ENCODE results near the gene GRM1. TPM values are rescaled to one million over a fixed set of nuclear protein-coding genes. Genes with fewer than 3 reads are reported as not detected.

The GRM1 gene
- polyA plus RNA-seq, 3 donors, result not detected

DNA sequence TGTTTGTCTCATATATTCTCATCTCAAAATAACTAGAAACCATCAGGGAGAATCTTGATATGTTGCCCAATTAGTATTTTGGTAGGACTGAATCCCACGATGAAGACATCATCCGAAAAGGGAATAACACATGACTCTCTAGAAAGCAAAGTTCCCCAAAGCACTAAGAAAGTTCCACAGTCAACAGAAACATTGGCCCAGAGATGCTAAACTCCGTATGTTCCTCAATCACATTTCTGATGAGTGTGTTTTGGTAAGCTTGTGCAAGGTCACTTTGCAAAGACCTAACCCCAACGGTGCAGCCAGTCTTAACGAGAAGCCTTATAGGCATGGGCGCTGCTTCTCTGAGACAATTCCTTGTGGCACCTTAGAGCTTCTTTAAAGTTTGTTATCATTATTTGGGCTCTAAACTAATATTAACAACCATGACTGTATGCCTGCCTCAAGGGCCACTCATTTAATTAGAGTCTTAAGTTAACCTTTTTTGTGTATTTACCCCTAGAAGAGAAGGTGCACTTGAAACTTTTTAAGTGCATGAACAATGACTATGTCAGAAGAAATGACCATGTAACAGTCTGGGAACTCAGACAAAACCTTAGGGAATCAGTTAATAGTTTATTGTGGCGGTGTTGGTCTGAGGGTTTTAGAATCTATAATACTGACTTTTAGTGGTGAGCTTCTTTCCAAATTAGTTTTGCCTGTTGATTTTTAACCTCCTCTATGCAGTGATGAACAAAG lies 312.8 kb downstream of the GRM1 start:
- H3K9ac ChIP-seq (ENCODE audit: insufficient read depth, low read length, poor library complexity, severe bottlenecking), result no peak overlapping the region
- no peak overlapping the region for H3K27ac ChIP-seq (ENCODE audit: low read depth in 1 of 2, low read length in 2 of 2)
- Mint-ChIP-seq H3K36me3 (no peaks in the 10 kb centered on the region), H3K4me1 (peaks cover 7% of the 10 kb centered on the region), H3K9me3 (no peaks in the 10 kb centered on the region), H3K4me3 (no peak overlapping the region), H3K27ac (no peak overlapping the region), H3K27me3 (ENCODE audit: low read depth in 3 of 3) (peaks cover 0 to 2% (median 2%) of the 10 kb centered on the region in 3 donors)
- H3K9me3 ChIP-seq (replicated peaks in 1 of 2; ENCODE audit: control insufficient read depth in 1 of 2, insufficient read depth in 1 of 2, low read length in 2 of 2), result no peaks in the 10 kb centered on the region
- no peak overlapping the region for H3K4me2 ChIP-seq (replicated peaks; ENCODE audit: extremely low read depth, low read length, poor library complexity, severe bottlenecking)
- H3K36me3 ChIP-seq (replicated peaks in 1 of 2; ENCODE audit: control insufficient read depth in 1 of 2, insufficient read depth in 2 of 2, low read length in 2 of 2), result no peaks in the 10 kb centered on the region
- 60% methylated on average over 1 of the region's 7 CpGs for WGBS (ENCODE audit: insufficient coverage)
- H4K20me1 ChIP-seq (ENCODE audit: insufficient read depth, low read length), result no peaks in the 10 kb centered on the region
- no peaks in the 10 kb centered on the region for H3K4me1 ChIP-seq (ENCODE audit: control insufficient read depth in 1 of 2, insufficient read depth in 2 of 2, low read length in 2 of 2)
- TF ChIP-seq, protein P1, sequence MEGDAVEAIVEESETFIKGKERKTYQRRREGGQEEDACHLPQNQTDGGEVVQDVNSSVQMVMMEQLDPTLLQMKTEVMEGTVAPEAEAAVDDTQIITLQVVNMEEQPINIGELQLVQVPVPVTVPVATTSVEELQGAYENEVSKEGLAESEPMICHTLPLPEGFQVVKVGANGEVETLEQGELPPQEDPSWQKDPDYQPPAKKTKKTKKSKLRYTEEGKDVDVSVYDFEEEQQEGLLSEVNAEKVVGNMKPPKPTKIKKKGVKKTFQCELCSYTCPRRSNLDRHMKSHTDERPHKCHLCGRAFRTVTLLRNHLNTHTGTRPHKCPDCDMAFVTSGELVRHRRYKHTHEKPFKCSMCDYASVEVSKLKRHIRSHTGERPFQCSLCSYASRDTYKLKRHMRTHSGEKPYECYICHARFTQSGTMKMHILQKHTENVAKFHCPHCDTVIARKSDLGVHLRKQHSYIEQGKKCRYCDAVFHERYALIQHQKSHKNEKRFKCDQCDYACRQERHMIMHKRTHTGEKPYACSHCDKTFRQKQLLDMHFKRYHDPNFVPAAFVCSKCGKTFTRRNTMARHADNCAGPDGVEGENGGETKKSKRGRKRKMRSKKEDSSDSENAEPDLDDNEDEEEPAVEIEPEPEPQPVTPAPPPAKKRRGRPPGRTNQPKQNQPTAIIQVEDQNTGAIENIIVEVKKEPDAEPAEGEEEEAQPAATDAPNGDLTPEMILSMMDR (IDR thresholded peaks at IDR 0.05), result no peak
- no peaks in the 10 kb centered on the region for H3K79me2 ChIP-seq (ENCODE audit: insufficient read depth, low read length)
- H3K4me3 ChIP-seq (replicated peaks in 1 of 3; ENCODE audit: low read depth in 2 of 3, low read length in 3 of 3), result no peak overlapping the region
- H3K27me3 ChIP-seq (ENCODE audit: control insufficient read depth in 2 of 2, insufficient read depth in 2 of 2, low read length in 2 of 2), result no peaks in the 10 kb centered on the region
- no peak for DNase-seq
- intact Hi-C loops (cut with micrococcal nuclease), result no loop called here
- no peak overlapping the region for H2AFZ ChIP-seq (ENCODE audit: insufficient read depth, low read depth, low read length, poor library complexity, severe bottlenecking)

DNA sequence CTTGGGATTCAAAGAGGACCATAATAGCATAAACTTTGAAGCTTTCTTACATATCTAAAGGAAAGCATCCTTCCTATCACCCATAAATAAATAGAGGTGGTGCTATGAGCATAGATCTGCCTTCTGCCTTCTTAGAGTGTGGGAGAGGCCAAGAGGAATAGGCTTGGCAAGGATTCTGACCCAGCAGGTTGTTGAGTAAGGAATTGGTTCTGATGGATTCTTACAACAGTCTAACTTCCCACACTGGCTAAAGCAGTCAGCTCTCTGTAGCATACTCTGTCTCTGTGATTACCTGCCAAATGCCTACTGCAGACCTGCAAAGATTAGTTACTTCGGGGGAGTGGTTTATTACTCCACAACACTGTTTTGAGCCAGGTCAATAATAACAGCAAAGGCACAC lies 316.7 kb downstream of the GRM1 start:
- TF ChIP-seq, protein P1 (IDR thresholded peaks at IDR 0.05), result no peak
- Histone ChIP-seq H3K9me3 (replicated peaks in 1 of 2; ENCODE audit: control insufficient read depth in 1 of 2, insufficient read depth in 1 of 2, low read length in 2 of 2) (no peaks in the 10 kb centered on the region), H2AFZ (ENCODE audit: insufficient read depth, low read depth, low read length, poor library complexity, severe bottlenecking) (no peak overlapping the region), H3K36me3 (replicated peaks in 1 of 2; ENCODE audit: control insufficient read depth in 1 of 2, insufficient read depth in 2 of 2, low read length in 2 of 2) (no peaks in the 10 kb centered on the region), H3K9ac (ENCODE audit: insufficient read depth, low read length, poor library complexity, severe bottlenecking) (no peak overlapping the region), H3K4me1 (ENCODE audit: control insufficient read depth in 1 of 2, insufficient read depth in 2 of 2, low read length in 2 of 2) (peaks cover 4% of the 10 kb centered on the region in 2 donors), H3K79me2 (ENCODE audit: insufficient read depth, low read length) (no peaks in the 10 kb centered on the region), H3K4me2 (replicated peaks; ENCODE audit: extremely low read depth, low read length, poor library complexity, severe bottlenecking) (no peak overlapping the region), H4K20me1 (ENCODE audit: insufficient read depth, low read length) (no peaks in the 10 kb centered on the region), H3K27ac (ENCODE audit: low read depth in 1 of 2, low read length in 2 of 2) (no peak overlapping the region), H3K27me3 (ENCODE audit: control insufficient read depth in 2 of 2, insufficient read depth in 2 of 2, low read length in 2 of 2) (no peaks in the 10 kb centered on the region), H3K4me3 (replicated peaks in 1 of 3; ENCODE audit: low read depth in 2 of 3, low read length in 3 of 3) (no peak overlapping the region)
- peaks cover 0 to 2% (median 2%) of the 10 kb centered on the region in 3 donors for H3K27me3 Mint-ChIP-seq (ENCODE audit: low read depth in 3 of 3)
- H3K27ac Mint-ChIP-seq, result no peak overlapping the region
- 100% methylated on average over 1 of the region's 1 CpG for WGBS (ENCODE audit: insufficient coverage)
- no peaks in the 10 kb centered on the region for H3K9me3 Mint-ChIP-seq
- H3K4me3 Mint-ChIP-seq, result no peak overlapping the region
- H3K4me1 Mint-ChIP-seq, result peaks cover 5% of the 10 kb centered on the region
- H3K36me3 Mint-ChIP-seq, result no peaks in the 10 kb centered on the region
- DNase-seq, result no peak
- intact Hi-C loops (cut with micrococcal nuclease), result no loop called here

All from CD14-positive monocyte (primary cell).